GM18873 (cell line): ENCODE measurements around the gene ATP2A2.

Source experiments
- ATAC-seq: cut with Tn5 transposase; IDR thresholded peaks from one replicate; pipeline ENCODE4 v1.9.1; 2021; ENCODE audit warnings: mild to moderate bottlenecking, moderate library complexity, moderate number of reproducible peaks; ENCODE audit not compliant: unreplicated experiment, low FRiP score

The ATP2A2 gene

GRCh38 chr12:110256780-110257431 is 24.1 kb upstream of the ATP2A2 start:
- no peak for ATAC-seq

- no peak for ATAC-seq
Measured at GRCh38 chr12:110258466-110258865, 22.6 kb upstream of the ATP2A2 start.

GRCh38 chr12:110262442-110263388 is 18.3 kb upstream of the ATP2A2 start:
- ATAC-seq, result no peak

GRCh38 chr12:110266381-110266960 is 14.6 kb upstream of the ATP2A2 start:
- ATAC-seq, result no peak

- no peak for ATAC-seq
Measured at GRCh38 chr12:110266980-110267620, 13.9 kb upstream of the ATP2A2 start.

GRCh38 chr12:110269622-110270124 is 11.4 kb upstream of the ATP2A2 start:
- ATAC-seq, result no peak

- ATAC-seq, result no peak
Measured at GRCh38 chr12:110270125-110270962, 10.7 kb upstream of the ATP2A2 start.

- no peak for ATAC-seq
Measured at GRCh38 chr12:110271015-110271414, 10.0 kb upstream of the ATP2A2 start.

- ATAC-seq, result no peak
Measured at GRCh38 chr12:110277530-110278254, 3.4 kb upstream of the ATP2A2 start.

- ATAC-seq, result no peak
Measured at GRCh38 chr12:110278255-110278536, 2.9 kb upstream of the ATP2A2 start.

- ATAC-seq, result no peak
Measured at GRCh38 chr12:110279566-110280375, 1.3 kb upstream of the ATP2A2 start.

- no peak for ATAC-seq
Measured at GRCh38 chr12:110280392-110280778, 662 bp upstream of the ATP2A2 start.

- peak; percentile 16 for ATAC-seq
Measured at GRCh38 chr12:110281549-110282299, 677 bp downstream of the ATP2A2 start.

- ATAC-seq, result peak; percentile 14
Measured at GRCh38 chr12:110282300-110282860, 1.3 kb downstream of the ATP2A2 start.

GRCh38 chr12:110282956-110283817 is 2.1 kb downstream of the ATP2A2 start:
- no peak for ATAC-seq

- no peak for ATAC-seq
Measured at GRCh38 chr12:110284597-110284996, 3.5 kb downstream of the ATP2A2 start.

GRCh38 chr12:110286623-110287022 is 5.6 kb downstream of the ATP2A2 start:
- ATAC-seq, result no peak
